ENCODE results near the gene SLC32A1. TPM values are rescaled to one million over a fixed set of nuclear protein-coding genes. Genes with fewer than 3 reads are reported as not detected.

Gene SLC32A1
- total RNA-seq, 1 donor from 2014 or later: not detected

GRCh38 chr20:38771621-38772020 is 47.3 kb downstream of the SLC32A1 start:
- Histone ChIP-seq H2AFZ (ENCODE audit: low read depth, low read length) (no peak overlapping the region), H3K4me1 (ENCODE audit: insufficient read depth, low read length) (no peaks in the 10 kb centered on the region), H3K4me2 (ENCODE audit: low read length) (no peak overlapping the region), H4K20me1 (ENCODE audit: insufficient read depth, low read length) (no peaks in the 10 kb centered on the region), H3K79me2 (ENCODE audit: insufficient read depth, low read length) (no peaks in the 10 kb centered on the region), H3K27ac (ENCODE audit: low read depth, low read length) (no peak overlapping the region), H3K9me3 (ENCODE audit: insufficient read depth, low read depth, low read length) (no peaks in the 10 kb centered on the region), H3K27me3 (ENCODE audit: insufficient read depth, low read length) (no peaks in the 10 kb centered on the region), H3K4me3 (ENCODE audit: insufficient read depth, low read depth, low read length) (no peak overlapping the region), H3K36me3 (ENCODE audit: insufficient read depth, low read length) (no peaks in the 10 kb centered on the region), H3K9ac (ENCODE audit: low read length) (no peak overlapping the region)
- DNase-seq (ENCODE audit: low read depth) (no peak), FAIRE-seq (no peak)
- no peak for TF ChIP-seq EZH2 (IDR thresholded peaks at IDR 0.05; ENCODE audit: insufficient read depth, low read length)
- no peak for TF ChIP-seq CTCF (IDR thresholded peaks at IDR 0.05; ENCODE audit: insufficient read depth, low read depth, low read length)
- H3K27me3 Mint-ChIP-seq (ENCODE audit: low read depth, unreplicated experiment): no peaks in the 10 kb centered on the region
- H3K36me3 Mint-ChIP-seq (ENCODE audit: low read depth, unreplicated experiment): peaks cover 37% of the 10 kb centered on the region
- H3K4me1 Mint-ChIP-seq (ENCODE audit: low read depth, unreplicated experiment): no peaks in the 10 kb centered on the region
- H3K4me3 Mint-ChIP-seq (ENCODE audit: unreplicated experiment): no peak overlapping the region
- no peak overlapping the region for H3K27ac Mint-ChIP-seq (ENCODE audit: unreplicated experiment)
- peaks cover 6% of the 10 kb centered on the region for H3K9me3 Mint-ChIP-seq (ENCODE audit: unreplicated experiment)

GRCh38 chr20:38774167-38774566 is 49.9 kb downstream of the SLC32A1 start:
- H3K4me2 ChIP-seq (ENCODE audit: low read length): no peak overlapping the region
- Mint-ChIP-seq H3K4me1 (ENCODE audit: low read depth, unreplicated experiment) (no peaks in the 10 kb centered on the region), H3K9me3 (ENCODE audit: unreplicated experiment) (peaks cover 6% of the 10 kb centered on the region), H3K27me3 (ENCODE audit: low read depth, unreplicated experiment) (no peaks in the 10 kb centered on the region), H3K36me3 (ENCODE audit: low read depth, unreplicated experiment) (peaks cover 34% of the 10 kb centered on the region), H3K27ac (ENCODE audit: unreplicated experiment) (no peak overlapping the region), H3K4me3 (ENCODE audit: unreplicated experiment) (no peak overlapping the region)
- FAIRE-seq: no peak
- no peak overlapping the region for H3K9ac ChIP-seq (ENCODE audit: low read length)
- H3K9me3 ChIP-seq (ENCODE audit: insufficient read depth, low read depth, low read length): no peaks in the 10 kb centered on the region
- H2AFZ ChIP-seq (ENCODE audit: low read depth, low read length): no peak overlapping the region
- H3K4me1 ChIP-seq (ENCODE audit: insufficient read depth, low read length): no peaks in the 10 kb centered on the region
- H3K4me3 ChIP-seq (ENCODE audit: insufficient read depth, low read depth, low read length): no peak overlapping the region
- DNase-seq (ENCODE audit: low read depth): no peak
- no peaks in the 10 kb centered on the region for H4K20me1 ChIP-seq (ENCODE audit: insufficient read depth, low read length)
- no peak for TF ChIP-seq EZH2 (IDR thresholded peaks at IDR 0.05; ENCODE audit: insufficient read depth, low read length)
- TF ChIP-seq CTCF (IDR thresholded peaks at IDR 0.05; ENCODE audit: insufficient read depth, low read depth, low read length): no peak
- H3K36me3 ChIP-seq (ENCODE audit: insufficient read depth, low read length): no peaks in the 10 kb centered on the region
- no peaks in the 10 kb centered on the region for H3K27me3 ChIP-seq (ENCODE audit: insufficient read depth, low read length)
- H3K79me2 ChIP-seq (ENCODE audit: insufficient read depth, low read length): no peaks in the 10 kb centered on the region
- no peak overlapping the region for H3K27ac ChIP-seq (ENCODE audit: low read depth, low read length)

GRCh38 chr20:38776363-38776762 is 52.1 kb downstream of the SLC32A1 start:
- Histone ChIP-seq H3K36me3 (ENCODE audit: insufficient read depth, low read length) (no peaks in the 10 kb centered on the region), H3K79me2 (ENCODE audit: insufficient read depth, low read length) (no peaks in the 10 kb centered on the region), H3K27me3 (ENCODE audit: insufficient read depth, low read length) (no peaks in the 10 kb centered on the region), H2AFZ (ENCODE audit: low read depth, low read length) (no peak overlapping the region), H3K9me3 (ENCODE audit: insufficient read depth, low read depth, low read length) (no peaks in the 10 kb centered on the region), H3K27ac (ENCODE audit: low read depth, low read length) (no peak overlapping the region), H3K4me2 (ENCODE audit: low read length) (no peak overlapping the region), H3K9ac (ENCODE audit: low read length) (no peak overlapping the region), H3K4me1 (ENCODE audit: insufficient read depth, low read length) (no peaks in the 10 kb centered on the region), H4K20me1 (ENCODE audit: insufficient read depth, low read length) (no peaks in the 10 kb centered on the region), H3K4me3 (ENCODE audit: insufficient read depth, low read depth, low read length) (no peak overlapping the region)
- peaks cover 6% of the 10 kb centered on the region for H3K9me3 Mint-ChIP-seq (ENCODE audit: unreplicated experiment)
- no peak overlapping the region for H3K4me3 Mint-ChIP-seq (ENCODE audit: unreplicated experiment)
- TF ChIP-seq CTCF (IDR thresholded peaks at IDR 0.05; ENCODE audit: insufficient read depth, low read depth, low read length) (no peak), EZH2 (IDR thresholded peaks at IDR 0.05; ENCODE audit: insufficient read depth, low read length) (no peak)
- H3K27me3 Mint-ChIP-seq (ENCODE audit: low read depth, unreplicated experiment): no peaks in the 10 kb centered on the region
- peaks cover 28% of the 10 kb centered on the region for H3K36me3 Mint-ChIP-seq (ENCODE audit: low read depth, unreplicated experiment)
- FAIRE-seq (no peak), DNase-seq (ENCODE audit: low read depth) (no peak)
- no peak overlapping the region for H3K27ac Mint-ChIP-seq (ENCODE audit: unreplicated experiment)
- peaks cover 8% of the 10 kb centered on the region for H3K4me1 Mint-ChIP-seq (ENCODE audit: low read depth, unreplicated experiment)

Other genes with a start within 250 kb of the SLC32A1 start
- gene ADIG, start 143.3 kb upstream of the SLC32A1 start, total RNA-seq: not detected in 2 replicates
- gene ARHGAP40, start 122.7 kb upstream of the SLC32A1 start, total RNA-seq: 0.27 TPM in 1 of 2 replicates, not detected in the other
- 3.7 and 4.0 TPM in 2 replicates for gene ACTR5, start 24.0 kb downstream of the SLC32A1 start, total RNA-seq
- gene PPP1R16B, start 81.2 kb downstream of the SLC32A1 start, total RNA-seq: 0.41 and 0.68 TPM in 2 replicates
- 2.1 and 3.3 TPM in 2 replicates for gene FAM83D, start 201.9 kb downstream of the SLC32A1 start, total RNA-seq
- 7.8 TPM in 2 replicates for gene DHX35, start 237.9 kb downstream of the SLC32A1 start, total RNA-seq

Measured in astrocyte (in vitro differentiated cells and primary cell).